Measurements from ENCODE around the gene LATS2. TPM values are rescaled to one million over a fixed set of nuclear protein-coding genes. Genes with fewer than 3 reads are reported as not detected.
A peak's percentile ranks its signal among the peaks of the same experiment; 100 is the strongest.
"Not testable (repeated sequence)": the region's sequence is repeated elsewhere in the genome, so short reads cannot be mapped to it uniquely, and the experiment has no call there.

LATS2 gene
- total RNA-seq, 4 donors from 2014 or later, result 33.0 to 69.6 (median 37.5) TPM

DNA sequence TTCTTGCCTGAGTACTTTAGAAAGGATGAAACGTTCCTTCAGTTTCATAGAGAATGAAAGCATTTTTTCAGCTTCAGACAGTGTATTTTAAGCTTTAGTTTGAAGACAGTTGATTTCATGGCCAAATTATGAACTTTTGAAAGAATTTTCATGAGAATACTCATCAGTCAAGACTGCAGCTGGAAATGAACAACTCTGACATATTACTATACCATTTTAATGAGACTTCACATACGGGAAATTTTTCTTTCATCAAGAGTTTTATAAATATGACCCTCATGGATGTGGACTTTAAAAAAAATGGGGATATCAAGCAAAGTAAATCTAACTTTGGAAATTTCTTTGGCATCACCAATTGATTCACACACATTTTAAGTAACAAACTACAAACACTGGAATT lies 6.4 kb downstream of the LATS2 start:
- WGBS, 2 donors, result 12 to 30% methylated on average over 2 of the region's 2 CpGs
- no peak for DNase-seq
- intact Hi-C loops (cut with DNase I), result no loop called here
- Histone ChIP-seq H3K36me3 (no peaks in the 10 kb centered on the region), H3K4me3 (replicated peaks in 1 of 3) (no peak overlapping the region), H3K9me3 (no peaks in the 10 kb centered on the region), H3K27ac (peak overlapping the region in 2 of 3 donors; percentile 7 to 48), H3K4me1 (peaks cover 75 to 84% of the 10 kb centered on the region in 2 donors), H3K27me3 (no peaks in the 10 kb centered on the region)
- TF ChIP-seq POLR2A (IDR thresholded peaks at IDR 0.05), result no peak

DNA sequence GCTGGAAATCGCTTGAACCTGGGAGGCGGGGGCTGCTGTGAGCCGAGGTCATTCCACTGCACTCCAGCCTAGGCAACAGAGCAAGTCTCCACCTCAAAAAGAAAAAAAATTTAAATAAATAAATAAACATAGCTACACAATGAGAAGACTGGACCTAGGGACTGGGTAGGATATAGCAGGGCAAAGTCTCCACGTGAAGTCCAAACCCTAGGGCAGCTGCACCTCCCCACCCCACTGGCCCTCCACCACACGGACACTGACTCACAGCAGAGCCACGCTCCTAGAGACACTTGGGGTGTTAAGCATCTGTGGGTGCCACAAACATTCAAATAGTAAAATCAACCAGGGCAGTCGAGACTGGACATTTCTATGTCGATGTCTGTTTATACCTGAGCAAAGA lies 7.1 kb downstream of the LATS2 start:
- Histone ChIP-seq H3K9me3 (no peaks in the 10 kb centered on the region), H3K27me3 (no peaks in the 10 kb centered on the region), H3K27ac (peak overlapping the region in 1 of 3 donors; percentile 48), H3K4me1 (peaks cover 72 to 84% of the 10 kb centered on the region in 2 donors), H3K4me3 (replicated peaks in 1 of 3) (no peak overlapping the region), H3K36me3 (no peaks in the 10 kb centered on the region)
- no peak for DNase-seq
- intact Hi-C loops (cut with DNase I), result no loop called here
- TF ChIP-seq POLR2A (IDR thresholded peaks at IDR 0.05) (no peak), CTCF (IDR thresholded peaks at IDR 0.05) (no peak)
- 79 to 85% methylated on average over 8 of the region's 8 CpGs for WGBS, 2 donors

DNA sequence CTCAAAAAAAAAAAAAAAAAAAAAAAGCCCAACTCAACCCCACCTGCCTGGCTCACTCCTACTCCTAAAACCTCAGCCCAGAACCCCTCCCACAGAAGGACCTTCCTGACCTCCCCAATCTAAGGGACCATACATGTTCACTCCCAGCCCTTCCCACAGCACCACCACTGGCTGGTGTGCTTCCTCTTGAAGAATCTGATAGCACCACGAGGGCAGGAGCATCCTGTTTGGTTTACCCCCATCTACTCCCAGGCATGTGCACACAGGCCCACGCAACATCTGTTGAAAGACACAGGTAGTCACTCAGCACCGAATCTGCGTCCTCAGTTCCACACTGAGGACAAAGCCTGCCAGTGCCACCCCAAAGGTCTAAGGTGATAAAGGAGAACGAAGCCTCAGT lies 8.2 kb downstream of the LATS2 start:
- H3K4me3 ChIP-seq (replicated peaks in 1 of 3), result no peak overlapping the region
- TF ChIP-seq CTCF (IDR thresholded peaks at IDR 0.05) (no peak), POLR2A (IDR thresholded peaks at IDR 0.05) (no peak)
- WGBS, 2 donors, result 86 to 88% methylated on average over 5 of the region's 5 CpGs
- no peaks in the 10 kb centered on the region for H3K36me3 ChIP-seq
- intact Hi-C loops (cut with DNase I), result no loop called here
- no peak overlapping the region for H3K27ac ChIP-seq
- H3K9me3 ChIP-seq, result no peaks in the 10 kb centered on the region
- no peaks in the 10 kb centered on the region for H3K27me3 ChIP-seq
- no peak for DNase-seq
- H3K4me1 ChIP-seq, result peaks cover 75 to 87% of the 10 kb centered on the region in 2 donors

GRCh38 chr13:21051675-21052074 lies 9.7 kb downstream of the LATS2 start:
- 98 to 100% methylated on average over 3 of the region's 3 CpGs for WGBS, 2 donors
- peak overlapping the region in 2 of 3 donors; percentile 79 to 82 for H3K27ac ChIP-seq
- H3K4me1 ChIP-seq, result peaks cover 78 to 90% of the 10 kb centered on the region in 2 donors
- no peaks in the 10 kb centered on the region for H3K27me3 ChIP-seq
- no peak overlapping the region for H3K4me3 ChIP-seq (replicated peaks in 1 of 3)
- TF ChIP-seq CTCF (IDR thresholded peaks at IDR 0.05) (no peak), POLR2A (IDR thresholded peaks at IDR 0.05) (no peak)
- no peaks in the 10 kb centered on the region for H3K9me3 ChIP-seq
- intact Hi-C loops (cut with DNase I), result no loop called here
- no peaks in the 10 kb centered on the region for H3K36me3 ChIP-seq
- DNase-seq, result no peak

DNA sequence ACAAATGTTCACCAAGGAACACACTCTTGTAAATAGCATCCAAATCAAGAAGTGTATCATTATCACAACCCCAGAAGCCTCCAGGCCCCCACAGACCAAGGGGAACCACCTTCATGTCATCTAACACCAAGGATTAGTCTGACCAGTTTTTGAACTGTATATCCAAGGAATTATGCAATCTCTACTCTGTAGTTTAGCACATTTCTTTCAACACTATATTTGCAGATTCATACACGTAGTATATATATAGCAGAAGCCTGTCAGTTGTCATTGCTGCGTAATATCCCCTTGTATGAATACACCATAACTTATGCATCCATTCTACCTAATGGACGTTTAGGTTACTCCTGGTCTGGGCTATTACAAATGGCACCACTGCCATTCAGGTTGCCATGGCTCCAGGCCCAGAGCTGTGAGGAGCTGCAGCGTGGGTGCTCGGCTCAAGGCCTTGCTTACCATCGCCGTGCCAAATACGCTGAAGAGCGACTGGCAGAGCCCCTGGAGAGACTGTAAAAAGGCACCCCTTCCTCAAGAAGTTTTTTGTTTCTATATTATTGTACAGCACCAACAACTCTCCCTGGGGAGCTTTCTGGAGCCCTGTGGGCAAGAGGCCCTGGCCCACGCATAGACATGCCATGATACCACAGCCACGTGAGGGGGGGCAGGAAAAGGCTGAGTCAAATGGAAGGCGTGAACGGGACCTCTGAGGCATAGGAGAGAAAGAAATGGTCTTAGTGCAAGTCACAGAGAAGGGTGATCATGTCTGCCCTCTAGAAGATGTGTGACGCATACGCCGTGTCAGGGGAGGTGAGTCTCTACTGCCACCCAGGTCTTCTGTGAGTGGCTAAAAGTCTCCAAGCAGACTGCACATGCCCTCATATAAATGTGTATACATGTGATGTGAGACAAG lies 10.8 kb downstream of the LATS2 start:
- H3K4me1 ChIP-seq, result peaks cover 74 to 90% of the 10 kb centered on the region in 2 donors
- TF ChIP-seq POLR2A (IDR thresholded peaks at IDR 0.05), result no peak
- no peak for TF ChIP-seq CTCF (IDR thresholded peaks at IDR 0.05)
- H3K9me3 ChIP-seq, result no peaks in the 10 kb centered on the region
- WGBS, 2 donors, result 91 to 93% methylated on average over 12 to 16 of the region's 16 CpGs
- H3K4me3 ChIP-seq (replicated peaks in 1 of 3), result no peak overlapping the region
- intact Hi-C loops (cut with DNase I), result no loop called here
- no peak for DNase-seq
- H3K27me3 ChIP-seq, result no peaks in the 10 kb centered on the region
- H3K36me3 ChIP-seq, result no peaks in the 10 kb centered on the region
- H3K27ac ChIP-seq, result peak overlapping the region; percentile 76 to 82 (median 79)

- H3K4me3 ChIP-seq (replicated peaks in 1 of 3); H3K9me3 ChIP-seq; H3K27me3 ChIP-seq; H3K36me3 ChIP-seq; intact Hi-C loops (cut with DNase I): not testable (repeated sequence)
- peak; percentile 49 to 59 for DNase-seq
- Histone ChIP-seq H3K4me1 (peaks cover 74 to 88% of the 10 kb centered on the region in 2 donors), H3K27ac (peak overlapping the region; percentile 76 to 82 (median 79))
- 33 to 39% methylated on average over 6 of the region's 6 CpGs for WGBS, 2 donors
Observed at GRCh38 chr13:21049731-21050130, 11.7 kb downstream of the LATS2 start.

Data from thyroid gland (tissue), 4 donors.